Measurements from ENCODE around the gene SPAG5.

The SPAG5 gene

GRCh38 chr17:28528327-28529012 is 70.4 kb downstream of the SPAG5 start:
- Mint-ChIP-seq H3K4me3 (no peak overlapping the region), H3K36me3 (no peaks in the 10 kb centered on the region), H3K27ac (no peak overlapping the region), H3K4me1 (no peaks in the 10 kb centered on the region), H3K27me3 (no peaks in the 10 kb centered on the region), H3K9me3 (no peaks in the 10 kb centered on the region)

- Mint-ChIP-seq H3K27me3 (no peaks in the 10 kb centered on the region), H3K27ac (no peak overlapping the region), H3K4me1 (no peaks in the 10 kb centered on the region), H3K4me3 (no peak overlapping the region), H3K9me3 (no peaks in the 10 kb centered on the region), H3K36me3 (no peaks in the 10 kb centered on the region)
These were observed 71.0 kb downstream of the SPAG5 start for GRCh38 chr17:28527859-28528258.

Data from activated naive CD4-positive, alpha-beta T cell treated with anti-CD3 and anti-CD28 coated beads, Interleukin-2, amount 50 U/mL, for 24 hours (primary cell).